ENCODE results near the gene BTRC. TPM values are rescaled to one million over a fixed set of nuclear protein-coding genes. Genes with fewer than 3 reads are reported as not detected.
"Not testable (repeated sequence)": the region's sequence is repeated elsewhere in the genome, so short reads cannot be mapped to it uniquely, and the experiment has no call there.

The BTRC gene
- total RNA-seq, 1 donor from 2014 or later: 21.0 TPM

GRCh38 chr10:101575580-101576210 lies 221.7 kb downstream of the BTRC start:
- intact Hi-C loops (cut with micrococcal nuclease): no loop called here
- no peak for DNase-seq (ENCODE audit: low spot score)
- H3K27ac Mint-ChIP-seq: no peak overlapping the region
- no peak overlapping the region for H3K4me3 Mint-ChIP-seq (ENCODE audit: low read depth)
- peaks cover 3% of the 10 kb centered on the region for H3K36me3 Mint-ChIP-seq (ENCODE audit: low read depth)
- H3K9me3 Mint-ChIP-seq: no peaks in the 10 kb centered on the region
- H3K27me3 Mint-ChIP-seq (ENCODE audit: low read depth): no peaks in the 10 kb centered on the region
- peaks cover 3% of the 10 kb centered on the region for H3K4me1 Mint-ChIP-seq (ENCODE audit: low read depth)

GRCh38 chr10:101576211-101576863 lies 222.4 kb downstream of the BTRC start:
- intact Hi-C loops (cut with micrococcal nuclease): no loop called here
- Mint-ChIP-seq H3K27me3 (ENCODE audit: low read depth) (no peaks in the 10 kb centered on the region), H3K9me3 (no peaks in the 10 kb centered on the region), H3K27ac (no peak overlapping the region), H3K4me1 (ENCODE audit: low read depth) (peaks cover 2% of the 10 kb centered on the region), H3K4me3 (ENCODE audit: low read depth) (no peak overlapping the region), H3K36me3 (ENCODE audit: low read depth) (peaks cover 3% of the 10 kb centered on the region)
- no peak for DNase-seq (ENCODE audit: low spot score)

DNA sequence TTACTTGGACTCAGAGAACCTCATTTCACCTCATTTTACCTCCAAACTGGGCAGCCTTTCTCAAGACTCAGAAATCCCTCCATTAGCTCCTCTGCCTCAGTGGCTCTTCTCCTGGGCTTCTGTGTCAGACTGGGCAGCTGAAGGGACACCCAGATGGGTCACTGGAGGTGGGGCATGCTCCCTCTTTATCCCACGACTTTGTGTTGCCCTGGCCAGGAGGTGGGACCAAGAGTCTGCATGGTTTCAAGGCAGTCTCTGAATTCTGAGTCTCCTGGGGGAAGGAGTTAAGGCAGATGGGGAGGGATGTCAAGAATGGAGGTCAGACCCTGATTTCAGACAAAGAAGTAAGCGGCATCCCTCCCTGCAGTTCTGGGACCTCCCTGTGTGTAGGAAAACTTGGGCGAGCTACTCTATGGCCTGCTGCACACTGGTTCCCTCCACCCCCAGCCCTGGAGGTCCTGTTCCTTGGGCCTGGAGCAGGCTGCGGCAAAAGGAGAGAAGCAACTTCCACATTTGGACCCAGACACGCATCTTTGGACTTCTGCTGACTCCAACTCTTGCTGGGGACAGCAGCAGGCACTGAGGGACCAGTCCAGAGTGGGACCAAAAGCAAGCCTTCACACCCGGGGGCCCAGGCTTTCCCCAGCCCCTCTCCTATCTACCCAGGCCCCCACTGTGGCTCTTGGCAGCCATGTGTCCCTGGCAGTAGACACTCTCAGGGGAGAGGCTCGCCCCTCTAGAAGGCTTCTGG lies 223.3 kb downstream of the BTRC start:
- H3K36me3 Mint-ChIP-seq (ENCODE audit: low read depth): peaks cover 3% of the 10 kb centered on the region
- intact Hi-C loops (cut with micrococcal nuclease): no loop called here

GRCh38 chr10:101578192-101578591 lies 224.2 kb downstream of the BTRC start:
- H3K27me3 Mint-ChIP-seq (ENCODE audit: low read depth): no peaks in the 10 kb centered on the region
- H3K27ac Mint-ChIP-seq: no peak overlapping the region
- no peak overlapping the region for H3K4me3 Mint-ChIP-seq (ENCODE audit: low read depth)
- peaks cover 3% of the 10 kb centered on the region for H3K36me3 Mint-ChIP-seq (ENCODE audit: low read depth)
- H3K4me1 Mint-ChIP-seq (ENCODE audit: low read depth): peaks cover 2% of the 10 kb centered on the region
- no peak for DNase-seq (ENCODE audit: low spot score)
- H3K9me3 Mint-ChIP-seq: no peaks in the 10 kb centered on the region
- intact Hi-C loops (cut with micrococcal nuclease): no loop called here

More for the DNA sequence above, 223.3 kb downstream of the BTRC start:
- no peak overlapping the region for H3K27ac Mint-ChIP-seq
- DNase-seq (ENCODE audit: low spot score): no peak
- peaks cover 2% of the 10 kb centered on the region for H3K4me1 Mint-ChIP-seq (ENCODE audit: low read depth)
- no peak overlapping the region for H3K4me3 Mint-ChIP-seq (ENCODE audit: low read depth)
- no peaks in the 10 kb centered on the region for H3K27me3 Mint-ChIP-seq (ENCODE audit: low read depth)
- H3K9me3 Mint-ChIP-seq: no peaks in the 10 kb centered on the region

- Mint-ChIP-seq H3K27ac (no peak overlapping the region), H3K4me1 (ENCODE audit: low read depth) (peaks cover 2% of the 10 kb centered on the region), H3K4me3 (ENCODE audit: low read depth) (no peak overlapping the region), H3K36me3 (ENCODE audit: low read depth) (peaks cover 9% of the 10 kb centered on the region), H3K27me3 (ENCODE audit: low read depth) (no peaks in the 10 kb centered on the region), H3K9me3 (no peaks in the 10 kb centered on the region)
- no peak for DNase-seq (ENCODE audit: low spot score)
- intact Hi-C loops (cut with micrococcal nuclease): no loop called here
These were observed 225.0 kb downstream of the BTRC start for GRCh38 chr10:101578803-101579515.

- no peaks in the 10 kb centered on the region for H3K27me3 Mint-ChIP-seq (ENCODE audit: low read depth)
- H3K27ac Mint-ChIP-seq: no peak overlapping the region
- H3K4me1 Mint-ChIP-seq (ENCODE audit: low read depth): peaks cover 2% of the 10 kb centered on the region
- no peak for DNase-seq (ENCODE audit: low spot score)
- intact Hi-C loops (cut with micrococcal nuclease): no loop called here
- H3K36me3 Mint-ChIP-seq (ENCODE audit: low read depth): peaks cover 12% of the 10 kb centered on the region
- no peaks in the 10 kb centered on the region for H3K9me3 Mint-ChIP-seq
- H3K4me3 Mint-ChIP-seq (ENCODE audit: low read depth): no peak overlapping the region
These were observed 225.5 kb downstream of the BTRC start for GRCh38 chr10:101579516-101579870.

DNA sequence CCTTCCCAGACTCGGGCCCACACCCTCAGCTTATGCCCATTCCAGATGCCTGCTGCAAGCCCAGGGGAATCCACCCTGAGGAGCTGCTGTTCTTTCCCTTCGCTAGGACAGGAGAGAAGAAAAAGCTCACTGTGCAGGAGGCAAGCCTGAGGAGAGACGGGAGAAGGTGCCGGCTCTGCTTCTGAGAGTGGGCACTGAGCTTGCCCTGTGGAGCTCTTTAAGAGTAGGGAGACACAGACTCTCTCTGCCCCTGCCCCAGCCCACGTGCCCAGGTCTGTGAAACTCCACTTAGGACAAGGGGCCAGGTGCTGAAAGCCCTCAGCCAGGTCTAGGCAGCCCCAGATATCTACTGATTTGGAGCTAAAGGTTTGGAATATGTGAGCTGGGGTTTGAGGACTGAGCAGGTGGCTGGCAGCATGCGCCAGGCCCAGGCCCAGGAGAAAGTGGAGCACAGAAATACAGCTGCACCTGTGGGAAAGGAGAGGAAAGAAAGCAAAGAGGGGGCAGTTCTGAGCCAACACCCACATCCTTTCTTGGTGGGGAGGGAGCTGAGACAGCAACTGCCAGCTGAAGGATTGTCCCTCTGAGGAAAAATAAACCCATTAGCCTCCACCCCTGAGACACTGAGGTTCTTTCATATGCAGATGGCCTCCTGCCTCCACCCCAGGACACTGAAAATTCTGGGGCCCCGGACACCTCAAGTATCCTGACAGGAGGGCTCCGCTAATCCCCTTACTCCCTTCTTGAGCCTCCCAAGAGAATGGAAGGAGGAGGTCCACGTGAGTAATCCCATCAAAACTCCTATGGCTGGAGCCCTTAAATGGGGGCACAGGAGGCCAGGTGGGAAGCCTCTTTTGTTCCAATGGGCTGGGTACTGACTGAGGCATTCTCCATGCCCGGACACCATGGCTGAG lies 226.8 kb downstream of the BTRC start:
- Mint-ChIP-seq H3K27me3 (ENCODE audit: low read depth) (no peaks in the 10 kb centered on the region), H3K4me1 (ENCODE audit: low read depth) (peaks cover 2% of the 10 kb centered on the region), H3K36me3 (ENCODE audit: low read depth) (peaks cover 19% of the 10 kb centered on the region), H3K27ac (no peak overlapping the region), H3K9me3 (no peaks in the 10 kb centered on the region), H3K4me3 (ENCODE audit: low read depth) (no peak overlapping the region)
- DNase-seq (ENCODE audit: low spot score): no peak
- intact Hi-C loops (cut with micrococcal nuclease): no loop called here

DNA sequence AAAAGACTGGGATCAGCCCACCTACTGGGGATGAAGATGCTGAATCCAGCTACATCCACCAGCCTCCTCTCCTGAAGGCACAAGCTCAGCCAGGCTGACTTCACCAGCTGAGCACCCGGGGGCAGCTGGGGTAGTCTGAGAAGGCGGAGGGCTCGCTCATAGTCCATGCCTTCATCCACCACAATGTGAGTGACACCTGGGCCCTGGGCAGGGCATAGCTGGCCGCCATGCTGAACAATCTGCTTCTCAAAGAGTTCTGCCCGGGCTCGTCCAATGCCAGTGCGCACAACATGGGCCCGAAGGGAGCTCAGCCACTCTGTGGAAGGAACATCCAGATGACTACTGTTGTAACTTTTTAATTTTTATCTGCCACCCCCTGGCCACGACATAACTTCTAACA lies 231.9 kb downstream of the BTRC start:
- intact Hi-C loops (cut with micrococcal nuclease): no loop called here
- Mint-ChIP-seq H3K36me3 (ENCODE audit: low read depth) (peaks cover 22% of the 10 kb centered on the region), H3K27ac (no peak overlapping the region), H3K4me3 (ENCODE audit: low read depth) (no peak overlapping the region), H3K27me3 (ENCODE audit: low read depth) (no peaks in the 10 kb centered on the region), H3K4me1 (ENCODE audit: low read depth) (peaks cover 12% of the 10 kb centered on the region), H3K9me3 (no peaks in the 10 kb centered on the region)
- no peak for DNase-seq (ENCODE audit: low spot score)

DNA sequence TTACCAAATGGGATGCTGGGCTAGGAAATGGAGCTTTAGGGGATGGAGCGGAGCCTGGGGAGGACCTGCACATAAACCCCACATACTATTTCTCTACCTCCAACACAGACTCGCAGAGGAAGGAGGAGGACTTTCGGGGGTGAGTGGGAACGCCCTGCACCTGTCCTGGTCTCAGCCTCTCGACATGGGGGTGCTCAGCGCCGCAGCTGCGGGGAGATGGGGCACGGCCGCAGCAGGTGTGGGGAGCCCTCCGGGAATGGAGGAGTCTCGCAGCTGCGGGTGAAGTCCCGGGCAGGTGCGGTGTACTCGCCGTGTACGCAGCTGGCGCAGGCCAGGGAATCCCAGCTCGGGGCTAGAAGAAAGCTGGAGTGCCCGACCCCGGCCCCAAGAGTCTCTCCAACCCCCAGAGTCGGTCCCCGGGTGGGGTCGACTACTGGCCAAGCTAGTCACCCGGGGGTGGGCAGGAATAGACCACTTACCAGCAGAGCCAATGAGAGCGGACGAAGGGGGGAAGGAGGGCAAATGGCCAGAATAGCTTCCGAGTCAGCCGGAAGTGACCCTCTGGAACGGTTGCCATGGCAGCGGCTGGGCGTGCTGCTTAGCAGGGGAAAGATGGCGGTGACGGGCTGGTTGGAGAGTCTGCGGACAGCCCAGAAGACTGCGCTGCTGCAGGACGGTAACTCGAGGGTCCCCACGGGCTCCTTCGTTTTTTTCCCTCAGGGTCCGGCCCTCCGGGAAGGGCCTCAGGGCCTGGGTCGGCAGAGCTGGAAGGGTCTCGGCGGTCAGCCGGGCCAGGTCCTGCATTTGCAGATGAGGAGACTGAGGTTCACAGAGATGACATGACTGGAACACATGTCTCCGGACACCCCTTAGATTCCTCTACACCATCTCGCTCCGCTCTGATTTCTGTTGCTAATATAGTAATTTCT lies 234.0 kb downstream of the BTRC start, which contains the start of the genes DPCD and POLL:
Gene DPCD, plus strand, starts transcription at position 597 of the 929 bp plus-strand sequence. Its CDS starts 16 bp downstream, at position 613.
Gene POLL, minus strand, starts transcription at position 533 of the 929 bp plus-strand sequence. CDS start 897 bp downstream, outside the sequence.
- Mint-ChIP-seq H3K4me1 (ENCODE audit: low read depth) (peaks cover 12% of the 10 kb centered on the region), H3K27ac (peak within 1 kb of the TSS; percentile 76), H3K36me3 (ENCODE audit: low read depth) (peaks cover 22% of the 10 kb centered on the region), H3K4me3 (ENCODE audit: low read depth) (peak within 1 kb of the TSS; percentile 95), H3K27me3 (ENCODE audit: low read depth) (no peaks in the 10 kb centered on the region), H3K9me3 (no peaks in the 10 kb centered on the region)
- DNase-seq (ENCODE audit: low spot score): peak; percentile 83
- intact Hi-C loops (cut with micrococcal nuclease): no loop called here

DNA sequence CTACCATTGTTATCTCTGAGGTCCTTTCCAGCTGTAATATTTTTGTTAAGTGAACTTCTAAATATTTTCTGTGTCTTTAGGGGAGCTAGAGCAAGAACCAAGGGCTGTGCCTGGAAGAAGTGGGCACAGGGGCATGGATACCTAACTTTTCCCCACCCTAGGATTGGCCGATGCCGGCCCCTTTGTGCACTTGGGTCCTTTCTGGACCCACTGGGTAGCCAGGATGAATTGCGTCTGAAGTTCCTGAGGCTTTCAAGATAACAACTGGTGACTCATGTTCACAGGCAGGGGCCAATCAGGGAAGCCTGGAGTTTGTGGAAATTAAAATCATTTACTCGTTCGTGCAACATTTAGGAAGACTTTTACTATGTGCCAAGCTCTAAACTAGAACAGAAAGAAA lies 234.9 kb downstream of the BTRC start:
- peaks cover 16% of the 10 kb centered on the region for H3K36me3 Mint-ChIP-seq (ENCODE audit: low read depth)
- DNase-seq (ENCODE audit: low spot score): no peak
- intact Hi-C loops (cut with micrococcal nuclease): no loop called here
- H3K27ac Mint-ChIP-seq: no peak overlapping the region
- H3K4me1 Mint-ChIP-seq (ENCODE audit: low read depth): peaks cover 12% of the 10 kb centered on the region
- no peaks in the 10 kb centered on the region for H3K27me3 Mint-ChIP-seq (ENCODE audit: low read depth)
- H3K9me3 Mint-ChIP-seq: no peaks in the 10 kb centered on the region
- peak overlapping the region; percentile 95 for H3K4me3 Mint-ChIP-seq (ENCODE audit: low read depth)

DNA sequence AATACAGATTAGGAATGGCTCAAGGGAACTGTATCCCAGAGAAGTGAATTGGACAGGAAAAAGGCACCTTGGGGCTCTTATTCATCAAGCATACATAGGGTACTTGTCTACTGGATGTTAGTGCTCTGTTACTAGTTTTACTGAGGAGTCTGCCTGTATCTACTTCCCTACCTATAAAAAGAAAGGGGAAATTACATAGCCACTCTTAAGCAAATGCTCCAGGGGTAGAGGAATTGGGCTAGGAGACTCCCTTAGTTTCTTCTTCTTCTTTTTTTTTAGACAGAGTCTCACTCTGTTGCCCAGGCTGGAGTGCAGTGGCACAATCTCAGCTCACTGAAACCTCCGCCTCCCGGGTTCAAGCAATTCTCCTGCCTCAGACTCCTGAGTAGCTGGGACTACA lies 239.4 kb downstream of the BTRC start:
- H3K27me3 Mint-ChIP-seq (ENCODE audit: low read depth); H3K27ac Mint-ChIP-seq; H3K4me3 Mint-ChIP-seq (ENCODE audit: low read depth); DNase-seq (ENCODE audit: low spot score); intact Hi-C loops (cut with micrococcal nuclease); H3K9me3 Mint-ChIP-seq; H3K4me1 Mint-ChIP-seq (ENCODE audit: low read depth); H3K36me3 Mint-ChIP-seq (ENCODE audit: low read depth): not testable (repeated sequence)

Data from activated T-helper 2 cell treated with anti-CD3 and anti-CD28 coated beads, Interferon-gamma antibody, Interleukin-2, Interleukin-4, amounts not matched to agents 10 μg/mL and 5 μg/mL and 100 μg/mL, durations not matched to agents 14 hours and 24 hours and 36 hours (primary cell).